ENCODE measurements around the gene GRIN2A. TPM values are rescaled to one million over a fixed set of nuclear protein-coding genes. Genes with fewer than 3 reads are reported as not detected.

GRIN2A gene
- polyA plus RNA-seq, 3 donors = 0.03 to 0.11 (median 0.04) TPM

GRCh38 chr16:10107081-10107480, 75.1 kb downstream of the GRIN2A start:
- 96 to 100% (median 98%) methylated on average over 1 of the region's 1 CpG for WGBS, 3 donors
- H3K27ac ChIP-seq (ENCODE audit: low read depth, low read length) = no peak overlapping the region

- H3K27ac ChIP-seq (ENCODE audit: low read depth, low read length) = no peak overlapping the region
- WGBS, 3 donors = 71 to 82% (median 76%) methylated on average over 1 of the region's 1 CpG
These were observed 78.5 kb downstream of the GRIN2A start for GRCh38 chr16:10103700-10104099.

- H3K27ac ChIP-seq (ENCODE audit: low read depth, low read length) = no peak overlapping the region
These were observed 79.1 kb downstream of the GRIN2A start for GRCh38 chr16:10103118-10103517.

- H3K27ac ChIP-seq (ENCODE audit: low read depth, low read length) = no peak overlapping the region
- 53 to 78% (median 71%) methylated on average over 4 of the region's 4 CpGs for WGBS, 3 donors
These were observed 81.4 kb downstream of the GRIN2A start for GRCh38 chr16:10100829-10101228.

GRCh38 chr16:10098991-10099390, 83.2 kb downstream of the GRIN2A start:
- no peak overlapping the region for H3K27ac ChIP-seq (ENCODE audit: low read depth, low read length)

- H3K27ac ChIP-seq (ENCODE audit: low read depth, low read length) = no peak overlapping the region
These were observed 85.0 kb downstream of the GRIN2A start for GRCh38 chr16:10097271-10097670.

GRCh38 chr16:10093576-10093975, 88.7 kb downstream of the GRIN2A start:
- 64 to 76% (median 69%) methylated on average over 8 of the region's 8 CpGs for WGBS, 3 donors
- H3K27ac ChIP-seq (ENCODE audit: low read depth, low read length) = no peak overlapping the region

More at GRCh38 chr16:10097271-10097670, 85.0 kb downstream of the GRIN2A start:
- WGBS, 3 donors = 52 to 66% (median 66%) methylated on average over 2 of the region's 2 CpGs

GRCh38 chr16:10090816-10091215, 91.4 kb downstream of the GRIN2A start:
- no peak overlapping the region for H3K27ac ChIP-seq (ENCODE audit: low read depth, low read length)
- WGBS, 3 donors = 83 to 91% (median 86%) methylated on average over 1 of the region's 1 CpG

GRCh38 chr16:10088380-10088793, 93.8 kb downstream of the GRIN2A start:
- 36 to 56% (median 39%) methylated on average over 7 of the region's 7 CpGs for WGBS, 3 donors
- no peak overlapping the region for H3K27ac ChIP-seq (ENCODE audit: low read depth, low read length)

GRCh38 chr16:10087151-10087550, 95.1 kb downstream of the GRIN2A start:
- 80 to 88% (median 82%) methylated on average over 4 of the region's 4 CpGs for WGBS, 3 donors

GRCh38 chr16:10086620-10087019, 95.6 kb downstream of the GRIN2A start:
- WGBS, 3 donors = 58 to 65% (median 59%) methylated on average over 3 of the region's 3 CpGs
- no peak overlapping the region for H3K27ac ChIP-seq (ENCODE audit: low read depth, low read length)

More at GRCh38 chr16:10087151-10087550, 95.1 kb downstream of the GRIN2A start:
- no peak overlapping the region for H3K27ac ChIP-seq (ENCODE audit: low read depth, low read length)

GRCh38 chr16:10085078-10085798, 97.0 kb downstream of the GRIN2A start:
- WGBS, 3 donors = 54 to 86% (median 81%) methylated on average over 6 of the region's 6 CpGs
- H3K27ac ChIP-seq (ENCODE audit: low read depth, low read length) = no peak overlapping the region

GRCh38 chr16:10083301-10083700, 98.9 kb downstream of the GRIN2A start:
- 67 to 77% (median 73%) methylated on average over 4 to 5 of the region's 5 CpGs for WGBS, 3 donors
- H3K27ac ChIP-seq (ENCODE audit: low read depth, low read length) = no peak overlapping the region

GRCh38 chr16:10081201-10081940, 100.9 kb downstream of the GRIN2A start:
- no peak overlapping the region for H3K27ac ChIP-seq (ENCODE audit: low read depth, low read length)

GRCh38 chr16:10080051-10080772, 102.0 kb downstream of the GRIN2A start:
- WGBS, 3 donors = 2 to 8% (median 7%) methylated on average over 9 of the region's 9 CpGs
- H3K27ac ChIP-seq (ENCODE audit: low read depth, low read length) = no peak overlapping the region

More at GRCh38 chr16:10081201-10081940, 100.9 kb downstream of the GRIN2A start:
- WGBS, 3 donors = 66 to 88% (median 67%) methylated on average over 1 of the region's 1 CpG

GRCh38 chr16:10078541-10078949, 103.7 kb downstream of the GRIN2A start:
- WGBS, 3 donors = 47 to 77% (median 71%) methylated on average over 7 of the region's 7 CpGs
- no peak overlapping the region for H3K27ac ChIP-seq (ENCODE audit: low read depth, low read length)

GRCh38 chr16:10077861-10078260, 104.4 kb downstream of the GRIN2A start:
- no peak overlapping the region for H3K27ac ChIP-seq (ENCODE audit: low read depth, low read length)
- 77 to 89% (median 86%) methylated on average over 6 of the region's 6 CpGs for WGBS, 3 donors

GRCh38 chr16:10076037-10076436, 106.2 kb downstream of the GRIN2A start:
- H3K27ac ChIP-seq (ENCODE audit: low read depth, low read length) = no peak overlapping the region
- WGBS, 3 donors = 85 to 95% (median 90%) methylated on average over 5 of the region's 5 CpGs

- WGBS, 3 donors = 86 to 93% (median 92%) methylated on average over 4 of the region's 4 CpGs
- H3K27ac ChIP-seq (ENCODE audit: low read depth, low read length) = no peak overlapping the region
These were observed 111.6 kb downstream of the GRIN2A start for GRCh38 chr16:10070591-10070990.

Data from adipose tissue (tissue), 3 donors.